Ascending aorta (tissue), 2 donors: ENCODE measurements around the gene TGM4. TPM values are rescaled to one million over a fixed set of nuclear protein-coding genes. Genes with fewer than 3 reads are reported as not detected.
"Not testable (repeated sequence)": the region's sequence is repeated elsewhere in the genome, so short reads cannot be mapped to it uniquely, and the experiment has no call there.

ENCODE experiments used
- DNase-seq, 2 donors: peaks; one replicate each; pipeline ENCODE4 v3.0.0-alpha.2; 2019; ENCODE audit warnings: low spot score in 2 of 2
- H3K27ac ChIP-seq, 2 donors: fragments of 200-600 bp; sonication (generic); one replicate each; pipeline ENCODE4 v1.5.1; 2016 to 2017; ENCODE audit warnings: mild to moderate bottlenecking in 1 of 2
- H3K27me3 ChIP-seq: fragments of 200-600 bp; sonication (generic); one replicate; pipeline ENCODE4 v1.5.1; 2017
- H3K36me3 ChIP-seq, 2 donors: fragments of 200-600 bp; sonication (generic); one replicate each; pipeline ENCODE4 v1.5.1; 2016
- H3K4me1 ChIP-seq, 2 donors: fragments of 200-600 bp; sonication (generic); one replicate each; pipeline ENCODE4 v1.5.1; 2016 to 2017; ENCODE audit warnings: mild to moderate bottlenecking in 1 of 2
- H3K4me3 ChIP-seq, 2 donors: fragments of 200-600 bp; sonication (generic); one replicate each; pipeline ENCODE4 v1.5.1; 2016 to 2017; ENCODE audit warnings: mild to moderate bottlenecking in 1 of 2
- H3K9me3 ChIP-seq, 2 donors: fragments of 200-600 bp; sonication (generic); one replicate each; pipeline ENCODE4 v1.5.1; 2016
- CTCF ChIP-seq, 3 experiments: fragments of 200-600 bp in 2 of 3; fragments of 450-650 bp in 1 of 3; sonication (generic) in 2 of 3; IDR thresholded peaks; one replicate each; pipeline ENCODE4 v1.5.1; 2016 to 2019; ENCODE audit warnings: antibody characterized with exemption in 3 of 3, mild to moderate bottlenecking in 1 of 3, moderate library complexity in 1 of 3
- intact Hi-C: fragments of 100-400 bp; cut with DNase I; formaldehyde crosslinking; loops from one replicate; pipeline ENCODE4 v1.15.1; 2023
- total RNA-seq: library from RNA; depleted of rRNA; stranded (reverse); fragments of >200 nt; gene quantifications from one replicate; pipeline ENCODE4 v1.1.0, GENCODE V29; 2016

Gene TGM4
- total RNA-seq, 1 donor from 2014 or later = not detected

DNA sequence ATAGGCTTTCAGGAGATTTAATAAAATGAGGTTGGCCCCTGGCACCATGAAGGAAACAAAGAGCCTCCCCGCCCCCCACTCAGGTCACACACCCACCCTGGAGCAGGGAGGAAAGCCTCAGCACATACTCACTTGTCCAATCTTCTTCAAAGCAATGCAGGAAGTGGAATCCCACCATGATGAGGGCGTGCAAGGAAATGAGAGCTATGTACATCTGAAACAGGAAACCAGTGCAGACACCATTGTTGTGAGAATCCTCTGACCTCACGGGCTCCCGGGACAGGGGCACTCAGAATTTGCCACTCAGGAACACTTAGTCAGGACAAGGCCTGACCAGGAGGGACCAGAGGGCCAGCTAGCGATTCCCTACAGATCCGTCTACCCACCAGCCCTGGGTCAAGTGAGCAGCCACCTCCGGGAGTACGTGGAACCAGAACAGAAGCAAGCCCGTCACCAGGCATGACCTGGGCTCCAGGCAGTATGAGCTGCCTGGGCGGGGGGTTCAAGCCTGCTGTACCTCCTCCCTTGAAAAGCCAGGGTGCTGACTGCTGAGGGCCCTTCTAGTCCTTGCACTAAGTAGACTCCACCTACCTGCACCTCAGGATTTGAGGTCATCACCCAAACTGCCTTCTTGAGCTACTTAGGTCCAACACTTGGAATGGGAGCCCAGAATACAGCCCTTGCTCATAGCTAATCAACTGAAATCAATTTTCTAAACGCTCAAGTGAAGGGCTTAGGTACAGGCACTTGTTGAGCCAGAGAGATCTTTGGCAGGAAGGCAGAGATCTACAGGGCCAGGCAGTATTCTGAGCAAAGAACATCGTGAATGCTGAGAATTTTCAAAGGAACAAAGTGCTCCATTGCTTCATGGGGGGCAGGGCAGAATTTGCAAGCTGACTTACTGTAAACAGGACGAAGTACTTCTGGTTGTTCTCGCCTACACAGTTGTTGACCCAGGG is 58.9 kb downstream of the TGM4 start:
- TF ChIP-seq CTCF (IDR thresholded peaks at IDR 0.05) = no peak
- Histone ChIP-seq H3K4me3 (no peak overlapping the region), H3K27me3 (no peaks in the 10 kb centered on the region), H3K9me3 (no peaks in the 10 kb centered on the region), H3K36me3 (peaks cover 38 to 54% of the 10 kb centered on the region in 2 donors), H3K4me1 (no peaks in the 10 kb centered on the region), H3K27ac (no peak overlapping the region)
- DNase-seq = no peak
- intact Hi-C loops = no loop called here

GRCh38 chr3:44939581-44940036 is 65.2 kb downstream of the TGM4 start:
- TF ChIP-seq CTCF (IDR thresholded peaks at IDR 0.05) = no peak
- H3K27ac ChIP-seq = no peak overlapping the region
- H3K4me3 ChIP-seq = no peak overlapping the region
- H3K9me3 ChIP-seq = no peaks in the 10 kb centered on the region
- H3K36me3 ChIP-seq = peaks cover 32 to 50% of the 10 kb centered on the region in 2 donors
- no peak for DNase-seq
- H3K4me1 ChIP-seq = no peaks in the 10 kb centered on the region
- intact Hi-C loops = no loop called here
- no peaks in the 10 kb centered on the region for H3K27me3 ChIP-seq

- Histone ChIP-seq H3K36me3 (peaks cover 36 to 53% of the 10 kb centered on the region in 2 donors), H3K4me3 (no peak overlapping the region), H3K27ac (no peak overlapping the region), H3K9me3 (no peaks in the 10 kb centered on the region), H3K4me1 (no peaks in the 10 kb centered on the region), H3K27me3 (no peaks in the 10 kb centered on the region)
- DNase-seq = no peak
- intact Hi-C loops = no loop called here
- no peak for TF ChIP-seq CTCF (IDR thresholded peaks at IDR 0.05)
Measured at GRCh38 chr3:44942202-44942921, 68.0 kb downstream of the TGM4 start.

- DNase-seq = no peak
- Histone ChIP-seq H3K9me3 (no peaks in the 10 kb centered on the region), H3K36me3 (peaks cover 14 to 16% of the 10 kb centered on the region in 2 donors), H3K27ac (no peak overlapping the region), H3K4me3 (no peak overlapping the region), H3K4me1 (no peaks in the 10 kb centered on the region), H3K27me3 (no peaks in the 10 kb centered on the region)
- intact Hi-C loops = no loop called here
- TF ChIP-seq CTCF (IDR thresholded peaks at IDR 0.05) = no peak
Measured at GRCh38 chr3:44948239-44948638, 73.8 kb downstream of the TGM4 start.

DNA sequence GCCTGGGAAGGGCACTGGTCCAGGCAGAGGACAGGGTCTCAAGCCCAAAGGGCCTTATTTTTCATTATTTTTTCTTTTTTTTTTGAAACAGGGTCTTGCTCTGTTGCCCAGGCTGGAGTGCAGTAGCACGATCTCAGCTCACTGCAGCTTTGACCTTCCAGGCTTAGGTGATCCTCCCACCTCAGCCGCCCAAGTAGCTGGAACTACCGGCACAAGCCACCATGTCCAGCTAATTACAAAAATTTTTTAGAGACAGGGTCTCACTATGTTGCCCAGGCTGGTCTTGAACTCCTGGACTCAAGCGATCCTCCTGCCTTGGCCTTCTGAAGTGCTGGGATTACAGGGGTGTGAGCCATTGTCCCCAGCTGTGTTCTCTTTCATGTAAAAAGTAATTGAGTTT is 75.4 kb downstream of the TGM4 start:
- H3K36me3 ChIP-seq, intact Hi-C loops, H3K4me1 ChIP-seq, H3K4me3 ChIP-seq, H3K27ac ChIP-seq, H3K27me3 ChIP-seq, H3K9me3 ChIP-seq, DNase-seq: not testable (repeated sequence)

DNA sequence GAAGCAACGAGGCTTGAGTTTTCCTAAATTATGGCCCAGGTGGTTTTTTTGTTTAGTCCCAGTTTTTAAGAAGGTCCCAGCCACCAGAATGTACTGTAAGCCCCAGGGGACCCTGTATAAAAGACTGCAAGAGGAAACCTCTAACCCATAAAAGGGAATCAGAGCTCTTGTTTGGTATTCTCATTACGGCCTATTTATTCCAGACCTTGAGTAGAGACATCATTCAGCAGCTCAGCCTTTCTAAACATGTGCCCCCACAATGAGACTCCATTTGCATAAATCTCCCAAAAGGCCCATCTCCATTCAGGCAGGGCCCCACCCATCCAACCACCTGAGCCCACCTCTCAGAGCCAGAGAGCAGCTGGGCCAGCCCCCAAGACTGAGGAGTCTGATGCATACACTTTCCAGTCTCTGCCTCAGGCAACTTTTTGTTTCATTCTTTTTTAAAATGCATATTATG is 75.9 kb downstream of the TGM4 start:
- H3K27ac ChIP-seq = no peak overlapping the region
- intact Hi-C loops = no loop called here
- no peaks in the 10 kb centered on the region for H3K4me1 ChIP-seq
- TF ChIP-seq CTCF (IDR thresholded peaks at IDR 0.05) = no peak
- H3K4me3 ChIP-seq = no peak overlapping the region
- no peak for DNase-seq
- peaks cover 5 to 6% of the 10 kb centered on the region in 2 donors for H3K36me3 ChIP-seq
- no peaks in the 10 kb centered on the region for H3K27me3 ChIP-seq
- H3K9me3 ChIP-seq = no peaks in the 10 kb centered on the region
